Stimulated activated CD8-positive, alpha-beta memory T cell treated with anti-CD3 and anti-CD28 coated beads, Interleukin-15, amount 100 ng/mL, for 24 hours (primary cell): ENCODE results near the gene EPHA6.

Experiments
- DNase-seq: peaks from one replicate; pipeline ENCODE4 v3.0.0-alpha.2; 2020; ENCODE audit warnings: low read depth

Gene EPHA6

GRCh38 chr3:97646932-97647331 is 832.5 kb downstream of the EPHA6 start:
- DNase-seq, result no peak

GRCh38 chr3:97647441-97647982 is 833.1 kb downstream of the EPHA6 start:
- DNase-seq, result no peak

- no peak for DNase-seq
Observed at GRCh38 chr3:97655971-97656370, 841.6 kb downstream of the EPHA6 start.

- DNase-seq, result no peak
Observed at GRCh38 chr3:97656638-97657037, 842.2 kb downstream of the EPHA6 start.

- no peak for DNase-seq
Observed at GRCh38 chr3:97658668-97659285, 844.4 kb downstream of the EPHA6 start.

GRCh38 chr3:97662264-97662663 is 847.9 kb downstream of the EPHA6 start:
- no peak for DNase-seq

- DNase-seq, result no peak
Observed at GRCh38 chr3:97662762-97663161, 848.4 kb downstream of the EPHA6 start.

GRCh38 chr3:97665896-97666295 is 851.5 kb downstream of the EPHA6 start:
- DNase-seq, result no peak

- DNase-seq, result no peak
Observed at GRCh38 chr3:97670952-97671351, 856.6 kb downstream of the EPHA6 start.

- DNase-seq, result no peak
Observed at GRCh38 chr3:97673357-97673997, 859.1 kb downstream of the EPHA6 start.

GRCh38 chr3:97674461-97674860 is 860.1 kb downstream of the EPHA6 start:
- no peak for DNase-seq

GRCh38 chr3:97680210-97680609 is 865.8 kb downstream of the EPHA6 start:
- no peak for DNase-seq

GRCh38 chr3:97680696-97681095 is 866.3 kb downstream of the EPHA6 start:
- no peak for DNase-seq

- DNase-seq, result no peak
Observed at GRCh38 chr3:97684490-97684889, 870.1 kb downstream of the EPHA6 start.

GRCh38 chr3:97686258-97686657 is 871.9 kb downstream of the EPHA6 start:
- no peak for DNase-seq

- DNase-seq, result no peak
Observed at GRCh38 chr3:97687734-97688133, 873.3 kb downstream of the EPHA6 start.

GRCh38 chr3:97689111-97689510 is 874.7 kb downstream of the EPHA6 start:
- no peak for DNase-seq

GRCh38 chr3:97689962-97690361 is 875.6 kb downstream of the EPHA6 start:
- DNase-seq, result no peak

- no peak for DNase-seq
Observed at GRCh38 chr3:97691354-97691753, 877.0 kb downstream of the EPHA6 start.

- DNase-seq, result no peak
Observed at GRCh38 chr3:97692389-97692788, 878.0 kb downstream of the EPHA6 start.

GRCh38 chr3:97692831-97693230 is 878.4 kb downstream of the EPHA6 start:
- DNase-seq, result no peak

- no peak for DNase-seq
Observed at GRCh38 chr3:97694876-97695275, 880.5 kb downstream of the EPHA6 start.

GRCh38 chr3:97698691-97699090 is 884.3 kb downstream of the EPHA6 start:
- no peak for DNase-seq

- DNase-seq, result no peak
Observed at GRCh38 chr3:97699889-97700288, 885.5 kb downstream of the EPHA6 start.
